ENCODE measurements around the gene LIMK2. TPM values are rescaled to one million over a fixed set of nuclear protein-coding genes. Genes with fewer than 3 reads are reported as not detected.

LIMK2 gene
- polyA plus RNA-seq, 5 donors: 43.0 to 58.9 (median 47.5) TPM

DNA sequence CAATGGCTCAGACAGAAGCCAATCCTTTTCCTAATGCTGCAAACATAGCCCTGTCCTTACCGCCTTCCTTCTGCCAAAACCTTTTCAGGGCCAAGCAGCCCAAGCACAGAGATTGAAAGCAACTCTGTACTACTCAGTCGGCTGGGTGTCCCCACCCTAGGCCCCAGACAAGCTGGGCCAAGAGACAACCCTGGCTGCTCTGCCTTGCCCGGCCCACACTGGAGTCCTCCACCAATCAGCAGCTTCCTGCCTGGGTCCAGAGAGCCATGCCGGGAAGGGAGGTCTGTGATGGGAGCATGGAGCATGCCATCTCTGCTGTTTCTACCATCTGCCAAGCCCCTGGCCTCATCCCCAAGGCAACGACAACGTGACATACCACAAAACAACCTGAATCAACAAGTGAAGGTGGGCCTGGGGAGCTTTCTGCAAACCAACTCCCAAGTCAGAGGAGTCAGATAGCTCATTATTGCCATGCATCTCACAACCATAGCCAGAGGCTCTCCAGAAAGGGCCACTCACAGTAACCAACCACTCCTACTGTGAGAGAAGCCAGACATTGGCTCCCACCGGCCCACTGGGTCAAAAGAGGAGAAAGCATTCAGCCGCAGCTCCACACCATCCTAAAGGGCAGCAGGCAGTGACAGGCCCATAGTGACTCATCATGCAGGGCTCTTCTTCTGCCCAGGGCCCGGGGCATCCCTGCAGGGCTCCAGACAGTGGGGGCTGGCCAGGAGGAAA, 115.9 kb downstream of the LIMK2 start:
- DNase-seq: no peak

DNA sequence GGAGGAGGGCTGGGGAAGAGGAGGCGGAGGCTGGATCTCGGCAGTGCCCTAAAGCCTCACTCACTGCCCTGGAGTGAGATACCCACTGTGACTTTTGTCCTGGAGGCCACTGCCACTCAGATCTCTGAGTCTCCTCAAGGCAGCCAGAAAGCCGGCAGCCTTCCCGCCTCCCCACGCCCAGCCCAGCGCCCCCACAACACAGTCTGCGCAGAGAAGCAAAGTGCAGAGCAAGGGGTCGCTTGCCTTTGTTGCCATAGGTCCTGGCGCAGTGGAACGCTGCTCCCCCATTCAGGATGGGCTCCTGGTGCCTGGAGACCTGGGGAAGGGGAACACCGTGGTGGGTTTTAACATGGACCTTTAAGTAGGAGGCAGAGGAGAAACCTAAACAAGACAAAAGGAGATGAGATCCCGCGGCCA, 116.5 kb downstream of the LIMK2 start:
- no peak for DNase-seq

DNA sequence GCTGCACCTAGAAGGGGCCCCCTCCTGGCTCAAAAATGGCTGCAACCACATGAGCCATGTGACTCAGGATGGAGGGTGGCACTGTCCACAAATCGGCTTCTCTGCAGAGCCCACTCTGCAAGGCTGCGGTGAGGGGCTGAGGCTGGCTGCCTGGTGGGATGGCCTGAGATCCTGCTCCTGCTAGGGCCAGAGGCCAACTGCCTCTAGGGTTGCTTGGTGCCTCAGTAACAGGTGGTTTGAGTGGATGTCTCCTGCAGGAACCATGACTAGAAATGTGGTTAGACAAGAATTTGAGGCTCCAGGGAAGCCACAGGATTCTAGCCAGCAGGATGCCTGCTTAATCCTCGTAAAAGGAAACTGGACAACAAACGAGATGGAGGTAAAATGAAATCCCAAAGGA, 116.9 kb downstream of the LIMK2 start:
- DNase-seq: no peak

Other genes starting within 250 kb of the LIMK2 start
- 10 to 100 TPM; 28.1 to 37.2 (median 35.9) TPM for gene MORC2, start 243.5 kb upstream of the LIMK2 start, polyA plus RNA-seq (ENCODE audit: insufficient read depth in 1 of 5, insufficient read length in 5 of 5, low replicate concordance in 1 of 5)
- 100 to 1,000 TPM; 162 to 280 (median 246) TPM for gene TUG1, start 243.0 kb upstream of the LIMK2 start, polyA plus RNA-seq (ENCODE audit: insufficient read depth in 1 of 5, insufficient read length in 5 of 5, low replicate concordance in 1 of 5)
- gene SMTN, start 131.0 kb upstream of the LIMK2 start, polyA plus RNA-seq (ENCODE audit: insufficient read depth in 1 of 5, insufficient read length in 5 of 5, low replicate concordance in 1 of 5): 100 to 1,000 TPM in 1 of 5 donors, 10 to 100 TPM in 4; 57.0 to 106 (median 83.2) TPM
- 10 to 100 TPM in 2 of 5 donors, 1 to 10 TPM in 3; 7.6 to 31.3 (median 9.3) TPM for gene SELENOM, start 104.7 kb upstream of the LIMK2 start, polyA plus RNA-seq (ENCODE audit: insufficient read depth in 1 of 5, insufficient read length in 5 of 5, low replicate concordance in 1 of 5)
- 1 to 10 TPM; 1.7 to 4.2 (median 2.3) TPM for gene INPP5J, start 89.3 kb upstream of the LIMK2 start, polyA plus RNA-seq (ENCODE audit: insufficient read depth in 1 of 5, insufficient read length in 5 of 5, low replicate concordance in 1 of 5)
- under 1 TPM in 3 of 5 donors, not detected in 2; 0.07 to 0.36 (median 0.34) TPM for gene PLA2G3, start 71.8 kb upstream of the LIMK2 start, polyA plus RNA-seq (ENCODE audit: insufficient read depth in 1 of 5, insufficient read length in 5 of 5, low replicate concordance in 1 of 5)
- 10 to 100 TPM; 35.3 to 40.7 (median 36.5) TPM for gene RNF185, start 52.1 kb upstream of the LIMK2 start, polyA plus RNA-seq (ENCODE audit: insufficient read depth in 1 of 5, insufficient read length in 5 of 5, low replicate concordance in 1 of 5)
- gene PIK3IP1, start 80.2 kb downstream of the LIMK2 start, polyA plus RNA-seq (ENCODE audit: insufficient read depth in 1 of 5, insufficient read length in 5 of 5, low replicate concordance in 1 of 5): 10 to 100 TPM; 11.5 to 13.2 (median 12.0) TPM
- 10 to 100 TPM; 58.9 to 76.5 (median 65.2) TPM for gene PATZ1, start 134.0 kb downstream of the LIMK2 start, polyA plus RNA-seq (ENCODE audit: insufficient read depth in 1 of 5, insufficient read length in 5 of 5, low replicate concordance in 1 of 5)
- gene DRG1, start 187.3 kb downstream of the LIMK2 start, polyA plus RNA-seq (ENCODE audit: insufficient read depth in 1 of 5, insufficient read length in 5 of 5, low replicate concordance in 1 of 5): 10 to 100 TPM; 68.9 to 85.8 (median 73.5) TPM